Sigmoid colon (tissue), 7 donors: ENCODE results near the gene RNF6. TPM values are rescaled to one million over a fixed set of nuclear protein-coding genes. Genes with fewer than 3 reads are reported as not detected.
A peak's percentile ranks its signal among the peaks of the same experiment; 100 is the strongest.

Source experiments
- DNase-seq: peaks from one replicate; pipeline ENCODE4 v3.0.0-alpha.2; 2019
- H3K27ac ChIP-seq, 4 donors: fragments of 200-600 bp; sonication (generic); one replicate each; pipeline ENCODE4 v1.5.1; 2016 to 2019; ENCODE audit warnings: mild to moderate bottlenecking in 1 of 4
- H3K27me3 ChIP-seq, 3 donors: fragments of 200-600 bp; sonication (generic); one replicate each; pipeline ENCODE4 v1.5.1; 2019; ENCODE audit warnings: mild to moderate bottlenecking in 1 of 3
- H3K36me3 ChIP-seq, 4 donors: fragments of 200-600 bp; sonication (generic); one replicate each; pipeline ENCODE4 v1.5.1; 2016 to 2019
- H3K4me1 ChIP-seq, 4 donors: fragments of 200-600 bp; sonication (generic); one replicate each; pipeline ENCODE4 v1.5.1; 2017 to 2019
- H3K4me3 ChIP-seq, 4 donors: fragments of 200-600 bp; sonication (generic); one replicate each; pipeline ENCODE4 v1.5.1; 2017 to 2019; ENCODE audit warnings: mild to moderate bottlenecking in 2 of 4, moderate library complexity in 1 of 4
- H3K9me3 ChIP-seq, 4 donors: fragments of 200-600 bp in 3 of 4; sonication (generic) in 3 of 4; one replicate each; pipeline versions ENCODE4 v1.5.1 to v1.6.1; 2013 to 2019
- EP300 ChIP-seq, 4 donors: sonication (generic); formaldehyde crosslinking; IDR thresholded peaks; one replicate each; pipeline ENCODE4 v1.6.1; 2017; ENCODE audit warnings: antibody characterized with exemption in 4 of 4
- POLR2A ChIP-seq, 2 donors: fragments of 450-650 bp; IDR thresholded peaks; one replicate each; pipeline ENCODE4 v1.6.1; 2016; ENCODE audit warnings: antibody characterized with exemption in 2 of 2, mild to moderate bottlenecking in 2 of 2, moderate library complexity in 2 of 2
- POLR2AphosphoS5 ChIP-seq, 4 donors: sonication (generic); formaldehyde crosslinking; IDR thresholded peaks; one replicate each; pipeline ENCODE4 v1.6.1; 2017; ENCODE audit warnings: antibody characterized with exemption in 4 of 4
- WGBS, 2 donors: extraction: QIAGEN DNeasy Blood & Tissue Kit; methylation state at CpG; one replicate each; pipeline ENCODE4 v1.1.7; 2013; 5-methylcytosine and 5-hydroxymethylcytosine counted together
- intact Hi-C: fragments of 100-400 bp; cut with DNase I; formaldehyde crosslinking; loops from one replicate; pipeline ENCODE4 v1.15.1; 2023
- polyA plus RNA-seq, 3 donors: library from polyadenylated mRNA; stranded (reverse); fragments of 200-250 nt; gene quantifications; one replicate each; pipeline ENCODE4 v1.2.3, GENCODE V29; 2013
- total RNA-seq, 4 donors: library from RNA; depleted of rRNA; stranded (reverse); fragments of >200 nt; gene quantifications; one replicate each; pipeline ENCODE4 v1.1.0, GENCODE V29; 2016
- TF ChIP-seq, protein P1 (sequence below), 4 experiments: fragments of 450-650 bp in 3 of 4; fragments of 200-600 bp in 1 of 4; IDR thresholded peaks; one replicate each; pipeline ENCODE4 v1.5.1; 2016 to 2019; ENCODE audit warnings: antibody characterized with exemption in 4 of 4, mild to moderate bottlenecking in 3 of 4, moderate library complexity in 2 of 4
- donor health status: healthy with polysubstance abuse.
- donor health status: Bipolar disorder and iron deficiency.
- donor health status: healthy.

Gene RNF6
- total and polyA plus RNA-seq, 7 donors, result 11.9 to 35.1 (median 20.9) TPM

DNA sequence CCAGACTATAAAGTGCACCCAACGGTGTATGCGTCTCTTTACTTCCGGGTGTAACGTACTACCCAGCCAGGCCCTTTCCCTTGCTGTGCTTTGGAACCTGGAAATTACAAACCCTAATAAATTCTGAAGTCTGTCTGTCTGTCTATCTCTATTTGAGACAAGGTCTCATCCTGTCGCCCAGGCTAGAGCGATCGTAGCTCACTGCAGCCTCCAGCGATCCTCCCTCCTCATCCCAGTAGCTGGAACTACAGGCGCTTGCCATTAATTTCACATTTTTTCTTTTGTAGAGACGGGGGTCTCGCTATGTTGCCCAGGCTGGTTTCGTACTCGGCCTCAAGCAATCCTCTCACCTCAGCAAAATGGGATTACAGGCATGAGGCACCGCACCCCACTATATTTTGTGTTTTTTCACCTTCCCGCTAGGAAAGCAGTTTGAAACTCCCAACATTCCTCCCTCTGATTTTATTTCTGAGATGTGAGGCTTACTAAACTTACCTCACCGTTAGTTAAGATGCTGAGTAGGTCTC, 469 bp upstream of the RNF6 start:
- Histone ChIP-seq H3K36me3 (peaks cover 7 to 26% (median 15%) of the 10 kb centered on the region in 4 donors), H3K27me3 (no peaks in the 10 kb centered on the region), H3K9me3 (no peaks in the 10 kb centered on the region), H3K27ac (peak overlapping the region; percentile 95 to 98 (median 96)), H3K4me1 (peaks cover 0 to 26% (median 21%) of the 10 kb centered on the region in 4 donors), H3K4me3 (peak overlapping the region; percentile 79 to 96 (median 92))
- DNase-seq, result no peak
- WGBS, 2 donors, result 26 to 28% methylated on average over 16 of the region's 16 CpGs
- no peak for TF ChIP-seq POLR2AphosphoS5 (IDR thresholded peaks at IDR 0.05)
- TF ChIP-seq, protein P1, sequence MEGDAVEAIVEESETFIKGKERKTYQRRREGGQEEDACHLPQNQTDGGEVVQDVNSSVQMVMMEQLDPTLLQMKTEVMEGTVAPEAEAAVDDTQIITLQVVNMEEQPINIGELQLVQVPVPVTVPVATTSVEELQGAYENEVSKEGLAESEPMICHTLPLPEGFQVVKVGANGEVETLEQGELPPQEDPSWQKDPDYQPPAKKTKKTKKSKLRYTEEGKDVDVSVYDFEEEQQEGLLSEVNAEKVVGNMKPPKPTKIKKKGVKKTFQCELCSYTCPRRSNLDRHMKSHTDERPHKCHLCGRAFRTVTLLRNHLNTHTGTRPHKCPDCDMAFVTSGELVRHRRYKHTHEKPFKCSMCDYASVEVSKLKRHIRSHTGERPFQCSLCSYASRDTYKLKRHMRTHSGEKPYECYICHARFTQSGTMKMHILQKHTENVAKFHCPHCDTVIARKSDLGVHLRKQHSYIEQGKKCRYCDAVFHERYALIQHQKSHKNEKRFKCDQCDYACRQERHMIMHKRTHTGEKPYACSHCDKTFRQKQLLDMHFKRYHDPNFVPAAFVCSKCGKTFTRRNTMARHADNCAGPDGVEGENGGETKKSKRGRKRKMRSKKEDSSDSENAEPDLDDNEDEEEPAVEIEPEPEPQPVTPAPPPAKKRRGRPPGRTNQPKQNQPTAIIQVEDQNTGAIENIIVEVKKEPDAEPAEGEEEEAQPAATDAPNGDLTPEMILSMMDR (IDR thresholded peaks at IDR 0.05), result no peak
- TF ChIP-seq EP300 (IDR thresholded peaks at IDR 0.05), result no peak
- no peak for TF ChIP-seq POLR2A (IDR thresholded peaks at IDR 0.05)
- intact Hi-C loops, result loop anchor here (2.0 to 5.0 kb wide), 3 partner anchors 32 to 274 kb away; partner anchors contain the start of gene CDK8

DNA sequence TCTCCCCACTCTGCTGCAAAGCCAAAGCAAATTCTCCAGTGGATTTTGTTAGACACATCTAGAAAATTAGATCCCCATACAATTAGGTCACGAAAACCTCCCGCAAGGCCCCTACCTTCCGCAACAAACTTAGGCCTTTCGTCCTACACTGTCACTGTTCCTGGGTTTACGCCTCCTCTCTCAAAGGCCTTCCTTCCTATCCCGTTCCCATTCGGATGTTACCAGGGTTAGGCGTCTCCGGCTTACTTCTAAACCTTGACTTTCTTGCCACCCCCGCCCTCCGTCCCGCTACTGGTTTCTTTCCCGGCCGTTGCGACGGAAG, 754 bp downstream of the RNF6 start:
- peak overlapping the region; percentile 95 to 98 (median 96) for H3K27ac ChIP-seq
- DNase-seq, result no peak
- H3K27me3 ChIP-seq, result no peaks in the 10 kb centered on the region
- intact Hi-C loops, result loop anchor here (2.0 to 5.0 kb wide), 2 partner anchors 35 to 201 kb away; no protein-coding TSS in a partner anchor
- H3K4me3 ChIP-seq, result peak overlapping the region; percentile 79 to 96 (median 92)
- peaks cover 0 to 26% (median 21%) of the 10 kb centered on the region in 4 donors for H3K4me1 ChIP-seq
- TF ChIP-seq EP300 (IDR thresholded peaks at IDR 0.05) (no peak), POLR2A (IDR thresholded peaks at IDR 0.05) (no peak), POLR2AphosphoS5 (IDR thresholded peaks at IDR 0.05) (no peak)
- TF ChIP-seq, protein P1 (IDR thresholded peaks at IDR 0.05), result no peak
- peaks cover 15 to 38% (median 23%) of the 10 kb centered on the region in 4 donors for H3K36me3 ChIP-seq
- H3K9me3 ChIP-seq, result no peaks in the 10 kb centered on the region
- 0 to 1% methylated on average over 16 of the region's 16 CpGs for WGBS, 2 donors

DNA sequence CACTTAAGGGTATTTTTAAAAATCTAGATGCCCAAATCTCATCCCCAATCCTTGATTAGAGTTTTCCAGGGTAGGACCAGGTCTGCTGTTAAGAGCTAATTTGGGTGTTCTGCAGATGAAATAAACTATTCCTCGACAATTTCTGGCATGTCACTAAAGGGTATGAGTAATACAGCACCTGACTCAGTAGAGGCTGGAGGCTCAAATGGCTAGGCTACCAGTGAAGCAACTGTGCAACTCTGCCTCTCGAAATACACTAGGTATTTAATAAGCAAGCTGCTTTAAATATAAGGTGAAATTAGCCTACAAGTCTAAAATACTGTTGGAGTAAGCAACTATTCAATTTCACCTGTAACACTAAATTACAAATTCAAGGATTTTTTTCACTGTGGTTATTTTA, 1.5 kb downstream of the RNF6 start:
- Histone ChIP-seq H3K27me3 (no peaks in the 10 kb centered on the region), H3K4me1 (peaks cover 0 to 26% (median 21%) of the 10 kb centered on the region in 4 donors), H3K36me3 (peaks cover 20 to 46% (median 25%) of the 10 kb centered on the region in 4 donors), H3K4me3 (peak overlapping the region in 3 of 4 donors; percentile 92 to 96 (median 93)), H3K9me3 (no peaks in the 10 kb centered on the region), H3K27ac (peak overlapping the region in 1 of 4 donors; percentile 97)
- WGBS, 2 donors, result 78 to 80% methylated on average over 2 of the region's 2 CpGs
- TF ChIP-seq POLR2AphosphoS5 (IDR thresholded peaks at IDR 0.05) (no peak), EP300 (IDR thresholded peaks at IDR 0.05) (no peak), POLR2A (IDR thresholded peaks at IDR 0.05) (no peak)
- TF ChIP-seq, protein P1 (IDR thresholded peaks at IDR 0.05), result no peak
- intact Hi-C loops, result loop anchor here (2.0 to 5.0 kb wide), 2 partner anchors 34 to 202 kb away; no protein-coding TSS in a partner anchor
- no peak for DNase-seq

DNA sequence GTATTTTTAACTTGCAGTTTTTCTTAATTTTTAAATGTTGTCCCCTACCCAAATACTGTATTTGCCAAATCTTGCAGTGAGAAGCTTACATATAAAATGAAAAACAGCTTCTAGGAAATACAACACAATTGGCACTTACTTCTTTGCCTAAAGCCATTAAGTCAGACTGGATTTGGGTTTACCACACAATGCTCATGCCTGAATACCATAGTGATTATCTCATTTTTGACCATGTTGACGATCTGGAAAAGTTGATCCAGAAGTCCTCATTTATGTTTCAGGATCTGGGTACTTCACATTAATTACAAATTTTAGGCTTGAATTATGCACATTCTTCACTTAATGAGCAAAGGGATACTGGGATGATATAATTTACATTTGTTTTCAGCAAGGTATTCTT, 2.4 kb downstream of the RNF6 start:
- no peak for DNase-seq
- Histone ChIP-seq H3K27ac (no peak overlapping the region), H3K4me1 (peaks cover 0 to 26% (median 21%) of the 10 kb centered on the region in 4 donors), H3K9me3 (no peaks in the 10 kb centered on the region), H3K4me3 (no peak overlapping the region), H3K27me3 (no peaks in the 10 kb centered on the region), H3K36me3 (peaks cover 29 to 55% (median 33%) of the 10 kb centered on the region in 4 donors)
- intact Hi-C loops, result loop anchor here (2.0 to 5.0 kb wide), 2 partner anchors 33 to 203 kb away; no protein-coding TSS in a partner anchor
- TF ChIP-seq, protein P1 (IDR thresholded peaks at IDR 0.05), result no peak
- TF ChIP-seq POLR2AphosphoS5 (IDR thresholded peaks at IDR 0.05) (no peak), POLR2A (IDR thresholded peaks at IDR 0.05) (no peak), EP300 (IDR thresholded peaks at IDR 0.05) (no peak)
- WGBS, 2 donors, result 82 to 88% methylated on average over 1 of the region's 1 CpG
